Neural cell (in vitro differentiated cells): Measurements from ENCODE around the gene SAV1.

ENCODE experiments used
- CTCF ChIP-seq: fragments of 450-650 bp; IDR thresholded peaks from 2 replicates; pipeline ENCODE4 v1.5.1; 2014; ENCODE audit warnings: antibody characterized with exemption, mild to moderate bottlenecking, moderate library complexity; ENCODE audit not compliant: poor library complexity, severe bottlenecking
- EZH2 ChIP-seq: fragments of 200-600, 300-800 bp; shearing (Covaris generic), sonication (generic); IDR thresholded peaks from 2 replicates; pipeline ENCODE4 v1.6.1; 2014; ENCODE audit warnings: antibody characterized with exemption, low read length, borderline replicate concordance, mild to moderate bottlenecking; ENCODE audit not compliant: insufficient read depth, poor library complexity, severe bottlenecking
- POLR2AphosphoS5 ChIP-seq: IDR thresholded peaks from 2 replicates; pipeline ENCODE4 v1.6.1; 2012
- TAF1 ChIP-seq: IDR thresholded peaks from 2 replicates; pipeline ENCODE4 v1.6.1; 2012; ENCODE audit warnings: low read depth
- TF ChIP-seq, protein P1 (sequence below): IDR thresholded peaks from 2 replicates; pipeline ENCODE4 v1.6.1; 2012; ENCODE audit warnings: borderline replicate concordance

- no peak for TF ChIP-seq CTCF
- TF ChIP-seq EZH2: no peak
- TF ChIP-seq, protein P1, sequence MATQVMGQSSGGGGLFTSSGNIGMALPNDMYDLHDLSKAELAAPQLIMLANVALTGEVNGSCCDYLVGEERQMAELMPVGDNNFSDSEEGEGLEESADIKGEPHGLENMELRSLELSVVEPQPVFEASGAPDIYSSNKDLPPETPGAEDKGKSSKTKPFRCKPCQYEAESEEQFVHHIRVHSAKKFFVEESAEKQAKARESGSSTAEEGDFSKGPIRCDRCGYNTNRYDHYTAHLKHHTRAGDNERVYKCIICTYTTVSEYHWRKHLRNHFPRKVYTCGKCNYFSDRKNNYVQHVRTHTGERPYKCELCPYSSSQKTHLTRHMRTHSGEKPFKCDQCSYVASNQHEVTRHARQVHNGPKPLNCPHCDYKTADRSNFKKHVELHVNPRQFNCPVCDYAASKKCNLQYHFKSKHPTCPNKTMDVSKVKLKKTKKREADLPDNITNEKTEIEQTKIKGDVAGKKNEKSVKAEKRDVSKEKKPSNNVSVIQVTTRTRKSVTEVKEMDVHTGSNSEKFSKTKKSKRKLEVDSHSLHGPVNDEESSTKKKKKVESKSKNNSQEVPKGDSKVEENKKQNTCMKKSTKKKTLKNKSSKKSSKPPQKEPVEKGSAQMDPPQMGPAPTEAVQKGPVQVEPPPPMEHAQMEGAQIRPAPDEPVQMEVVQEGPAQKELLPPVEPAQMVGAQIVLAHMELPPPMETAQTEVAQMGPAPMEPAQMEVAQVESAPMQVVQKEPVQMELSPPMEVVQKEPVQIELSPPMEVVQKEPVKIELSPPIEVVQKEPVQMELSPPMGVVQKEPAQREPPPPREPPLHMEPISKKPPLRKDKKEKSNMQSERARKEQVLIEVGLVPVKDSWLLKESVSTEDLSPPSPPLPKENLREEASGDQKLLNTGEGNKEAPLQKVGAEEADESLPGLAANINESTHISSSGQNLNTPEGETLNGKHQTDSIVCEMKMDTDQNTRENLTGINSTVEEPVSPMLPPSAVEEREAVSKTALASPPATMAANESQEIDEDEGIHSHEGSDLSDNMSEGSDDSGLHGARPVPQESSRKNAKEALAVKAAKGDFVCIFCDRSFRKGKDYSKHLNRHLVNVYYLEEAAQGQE: no peak
- TF ChIP-seq POLR2AphosphoS5: no peak
- no peak for TF ChIP-seq TAF1
These were observed 45.1 kb downstream of the SAV1 start for GRCh38 chr14:50622978-50623377.
